ENCODE results near the gene CA12.

DNA sequence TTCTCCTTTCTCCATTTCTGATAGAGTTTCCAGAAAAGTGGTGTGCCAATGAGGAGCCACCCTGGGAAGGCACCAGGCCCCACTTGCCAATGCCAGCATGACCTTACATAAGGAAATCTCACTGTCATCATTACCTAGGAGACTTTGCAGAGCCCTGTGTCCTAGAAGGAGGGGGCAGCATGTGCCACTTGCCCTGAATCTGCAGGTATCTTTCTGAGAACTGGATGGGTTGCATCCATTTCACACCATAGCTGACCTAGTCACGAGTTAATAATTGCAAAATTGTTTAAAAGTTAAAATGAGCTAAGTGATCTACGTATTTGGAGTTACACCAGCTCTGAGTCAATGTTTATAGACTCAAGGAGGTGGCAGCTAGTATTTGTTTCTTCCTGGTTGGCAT lies 14.3 kb downstream of the CA12 start:
- TF ChIP-seq, protein P1, sequence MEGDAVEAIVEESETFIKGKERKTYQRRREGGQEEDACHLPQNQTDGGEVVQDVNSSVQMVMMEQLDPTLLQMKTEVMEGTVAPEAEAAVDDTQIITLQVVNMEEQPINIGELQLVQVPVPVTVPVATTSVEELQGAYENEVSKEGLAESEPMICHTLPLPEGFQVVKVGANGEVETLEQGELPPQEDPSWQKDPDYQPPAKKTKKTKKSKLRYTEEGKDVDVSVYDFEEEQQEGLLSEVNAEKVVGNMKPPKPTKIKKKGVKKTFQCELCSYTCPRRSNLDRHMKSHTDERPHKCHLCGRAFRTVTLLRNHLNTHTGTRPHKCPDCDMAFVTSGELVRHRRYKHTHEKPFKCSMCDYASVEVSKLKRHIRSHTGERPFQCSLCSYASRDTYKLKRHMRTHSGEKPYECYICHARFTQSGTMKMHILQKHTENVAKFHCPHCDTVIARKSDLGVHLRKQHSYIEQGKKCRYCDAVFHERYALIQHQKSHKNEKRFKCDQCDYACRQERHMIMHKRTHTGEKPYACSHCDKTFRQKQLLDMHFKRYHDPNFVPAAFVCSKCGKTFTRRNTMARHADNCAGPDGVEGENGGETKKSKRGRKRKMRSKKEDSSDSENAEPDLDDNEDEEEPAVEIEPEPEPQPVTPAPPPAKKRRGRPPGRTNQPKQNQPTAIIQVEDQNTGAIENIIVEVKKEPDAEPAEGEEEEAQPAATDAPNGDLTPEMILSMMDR (IDR thresholded peaks at IDR 0.05; ENCODE audit: extremely low read depth in 1 of 2, insufficient read depth in 1 of 2, low read depth in 1 of 2, low read length in 2 of 2): no peak
- no peak for TF ChIP-seq POLR2AphosphoS5 (IDR thresholded peaks at IDR 0.05; ENCODE audit: insufficient read depth, low read depth, low read length)
- TF ChIP-seq EZH2 (IDR thresholded peaks at IDR 0.05; ENCODE audit: borderline replicate concordance, low read depth, low read length, severe bottlenecking): no peak
- no peak for TF ChIP-seq POLR2A (IDR thresholded peaks at IDR 0.05; ENCODE audit: low read depth, low read length)
- TF ChIP-seq JUN (IDR thresholded peaks at IDR 0.05; ENCODE audit: borderline replicate concordance, insufficient read depth, insufficient read length, low read depth): no peak
- no peak for TF ChIP-seq GATA2 (IDR thresholded peaks at IDR 0.05; ENCODE audit: insufficient read depth, insufficient read length, low read depth, low read length)
- TF ChIP-seq, protein P2, sequence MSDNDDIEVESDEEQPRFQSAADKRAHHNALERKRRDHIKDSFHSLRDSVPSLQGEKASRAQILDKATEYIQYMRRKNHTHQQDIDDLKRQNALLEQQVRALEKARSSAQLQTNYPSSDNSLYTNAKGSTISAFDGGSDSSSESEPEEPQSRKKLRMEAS (IDR thresholded peaks at IDR 0.05; ENCODE audit: insufficient read depth, insufficient read length): no peak
- no peak for TF ChIP-seq MYC (IDR thresholded peaks at IDR 0.05; ENCODE audit: low read depth, low read length)

Measured in endothelial cell of umbilical vein (primary cell).